Islet precursor cell (in vitro differentiated cells): ENCODE measurements around the gene PWP2.
"Not testable (repeated sequence)": the region's sequence is repeated elsewhere in the genome, so short reads cannot be mapped to it uniquely, and the experiment has no call there.

Experiments
- DNase-seq: peaks from one replicate; pipeline ENCODE4 v3.0.0-alpha.2; 2018

The PWP2 gene

GRCh38 chr21:44107026-44107501 lies at the start of gene PWP2:
PWP2 (plus strand) TSS chr21:44107399; CDS start chr21:44107417, 18 bp downstream.
- DNase-seq: not testable (repeated sequence)

GRCh38 chr21:44057960-44058651 lies 49.1 kb upstream of the PWP2 start:
- DNase-seq: no peak

- no peak for DNase-seq
These were observed 48.6 kb upstream of the PWP2 start for GRCh38 chr21:44058652-44058964.

- no peak for DNase-seq
These were observed 48.2 kb upstream of the PWP2 start for GRCh38 chr21:44058981-44059380.

DNA sequence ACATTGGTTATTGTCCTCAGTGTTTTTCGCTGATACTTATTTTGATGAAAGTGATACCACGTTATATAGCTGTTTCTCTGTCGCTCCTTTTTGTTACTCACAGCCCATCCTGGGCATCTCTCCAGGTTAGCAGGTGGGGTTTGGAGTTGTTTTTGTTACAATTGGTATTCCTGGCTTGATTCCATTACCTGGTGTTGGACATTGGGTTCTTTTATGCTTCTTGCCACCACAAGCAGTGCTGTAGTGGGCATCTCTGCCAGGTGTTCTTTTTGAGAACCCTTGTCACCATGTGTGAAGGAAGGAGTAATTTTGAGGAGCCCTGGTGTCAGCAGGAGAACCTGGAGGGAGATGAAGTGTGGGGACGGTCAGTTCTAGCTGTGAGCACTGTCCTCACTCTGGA lies 47.5 kb upstream of the PWP2 start:
- no peak for DNase-seq

GRCh38 chr21:44062380-44062779 lies 44.8 kb upstream of the PWP2 start:
- DNase-seq: no peak

DNA sequence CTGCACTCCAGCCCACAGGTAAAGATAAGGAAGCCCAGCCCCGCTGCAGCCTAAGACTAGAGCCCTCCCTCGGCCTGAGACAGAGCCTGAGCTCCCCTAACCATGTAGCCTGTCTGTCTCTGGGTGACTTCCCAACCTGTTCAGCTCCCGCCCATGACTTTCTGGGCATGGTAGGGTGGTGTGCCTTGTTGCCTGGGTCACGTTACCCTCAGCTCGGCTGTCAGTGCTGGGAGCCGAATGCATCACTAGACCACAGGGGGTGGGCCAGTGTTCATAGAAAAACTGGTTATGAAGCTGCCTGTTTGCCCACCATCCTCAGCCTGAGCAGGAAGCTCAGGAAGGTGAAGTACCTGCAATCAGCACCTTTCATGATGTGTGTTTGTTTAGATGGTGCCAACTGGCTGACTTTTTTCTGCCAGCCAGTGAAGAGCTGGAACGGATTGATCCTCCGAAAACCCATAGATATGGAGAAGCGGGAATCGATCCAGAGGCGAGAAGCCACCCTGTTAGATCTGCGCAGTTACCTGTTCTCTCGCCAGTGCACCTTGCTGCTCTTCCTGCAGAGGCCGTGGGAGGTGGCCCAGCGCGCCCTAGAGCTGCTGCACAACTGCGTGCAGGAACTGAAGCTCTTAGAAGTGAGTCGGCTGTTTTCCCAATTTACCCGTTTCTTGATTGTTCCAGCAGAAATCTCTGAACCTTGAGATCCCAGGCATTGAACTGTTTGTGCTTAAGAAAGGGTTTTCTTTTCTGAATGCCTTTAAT lies 43.9 kb upstream of the PWP2 start:
- DNase-seq: no peak

- no peak for DNase-seq
These were observed 42.3 kb upstream of the PWP2 start for GRCh38 chr21:44064852-44065403.

- no peak for DNase-seq
These were observed 41.8 kb upstream of the PWP2 start for GRCh38 chr21:44065428-44065827.

DNA sequence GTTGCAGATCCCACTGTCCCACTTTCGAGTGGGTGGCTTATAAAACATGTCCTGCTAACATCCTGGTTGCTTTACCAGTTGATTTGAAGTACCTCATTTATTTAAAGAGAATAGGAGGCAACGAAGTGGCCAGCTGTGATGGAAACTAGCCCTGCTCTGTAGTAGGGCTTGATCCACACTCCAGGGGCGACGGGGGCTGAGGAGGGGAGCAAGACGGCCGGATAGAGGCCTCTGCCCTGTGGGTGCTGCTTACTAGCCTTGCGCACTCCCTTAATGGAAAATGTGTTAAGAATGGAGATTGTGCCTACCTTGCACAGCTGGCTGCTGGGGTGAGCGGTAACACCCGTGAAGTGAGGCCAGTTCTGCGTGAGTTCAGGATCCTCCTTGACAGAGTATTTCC lies 41.1 kb upstream of the PWP2 start:
- DNase-seq: no peak

GRCh38 chr21:44067011-44067839 lies 40.0 kb upstream of the PWP2 start:
- DNase-seq: no peak

DNA sequence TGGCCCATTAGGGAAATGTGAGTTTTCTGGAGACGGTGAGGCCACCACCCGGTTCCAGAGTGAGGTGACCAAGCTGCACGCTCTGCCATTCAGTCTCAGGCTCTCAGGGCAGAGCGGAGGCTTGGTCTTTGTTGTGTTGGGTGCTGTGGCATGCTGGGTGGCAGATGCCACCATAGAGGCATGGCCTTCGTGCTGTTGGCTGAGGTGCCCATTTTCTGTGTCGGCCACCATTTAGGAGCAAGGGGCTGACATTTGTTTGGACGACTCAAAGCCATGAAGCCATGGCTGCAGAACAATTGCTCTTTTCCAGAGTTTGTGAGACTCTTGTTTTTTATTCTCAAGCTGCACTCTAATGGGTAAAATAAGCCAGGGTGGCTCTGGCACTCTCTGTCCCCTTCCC lies 36.8 kb upstream of the PWP2 start:
- DNase-seq: no peak

- no peak for DNase-seq
These were observed 35.7 kb upstream of the PWP2 start for GRCh38 chr21:44071359-44072104.

DNA sequence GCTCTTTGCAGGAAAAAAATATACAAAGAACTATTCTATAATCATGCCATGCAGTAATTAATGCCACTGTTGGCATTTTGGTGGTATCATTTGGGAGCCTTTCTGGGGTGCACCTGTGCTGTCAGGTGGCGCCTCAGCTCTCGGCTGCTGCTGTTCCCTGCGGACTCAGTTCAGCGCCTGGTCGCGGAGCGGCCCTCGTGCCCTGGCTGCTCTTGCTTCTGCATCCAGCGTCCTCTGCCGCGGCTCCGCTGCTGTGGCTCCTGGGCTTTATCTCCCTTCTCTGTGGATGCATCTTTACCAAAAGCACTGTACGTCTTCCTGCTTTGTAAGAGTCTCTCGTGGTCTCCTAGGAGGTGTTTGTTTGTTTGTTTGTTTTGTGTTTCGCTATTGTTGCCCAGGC lies 35.1 kb upstream of the PWP2 start:
- no peak for DNase-seq

DNA sequence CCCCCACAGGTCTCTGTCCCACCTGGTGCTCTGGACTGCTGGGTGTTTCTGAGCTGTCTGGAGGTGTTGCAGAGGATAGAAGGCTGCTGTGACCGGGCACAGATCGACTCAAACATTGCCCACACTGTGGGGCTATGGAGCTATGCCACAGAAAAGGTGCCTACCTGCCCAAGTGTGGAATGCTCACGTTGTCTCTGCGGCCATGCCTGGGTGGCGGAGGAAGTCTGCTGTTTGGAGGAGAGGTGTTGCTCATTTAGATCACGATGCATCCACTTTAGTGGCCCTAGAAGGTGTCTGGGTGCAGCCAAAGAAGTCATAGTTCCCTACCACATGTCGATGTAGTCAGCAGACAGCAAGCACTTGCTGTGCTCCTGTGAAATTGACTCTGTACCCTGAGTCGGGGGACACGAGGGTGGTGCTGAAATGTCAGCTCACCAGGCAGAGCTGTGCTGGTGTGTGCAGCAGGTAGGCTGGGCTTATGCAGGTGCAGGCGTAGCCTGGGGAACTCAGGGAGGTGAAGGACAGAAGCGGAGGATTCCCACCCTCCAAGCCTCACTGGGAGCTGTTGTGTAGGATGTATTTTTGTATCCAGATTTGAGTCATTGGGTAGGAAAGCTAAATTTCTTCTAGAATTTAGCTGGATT lies 32.8 kb upstream of the PWP2 start:
- DNase-seq: no peak

- DNase-seq: no peak
These were observed 30.9 kb upstream of the PWP2 start for GRCh38 chr21:44076316-44076715.

DNA sequence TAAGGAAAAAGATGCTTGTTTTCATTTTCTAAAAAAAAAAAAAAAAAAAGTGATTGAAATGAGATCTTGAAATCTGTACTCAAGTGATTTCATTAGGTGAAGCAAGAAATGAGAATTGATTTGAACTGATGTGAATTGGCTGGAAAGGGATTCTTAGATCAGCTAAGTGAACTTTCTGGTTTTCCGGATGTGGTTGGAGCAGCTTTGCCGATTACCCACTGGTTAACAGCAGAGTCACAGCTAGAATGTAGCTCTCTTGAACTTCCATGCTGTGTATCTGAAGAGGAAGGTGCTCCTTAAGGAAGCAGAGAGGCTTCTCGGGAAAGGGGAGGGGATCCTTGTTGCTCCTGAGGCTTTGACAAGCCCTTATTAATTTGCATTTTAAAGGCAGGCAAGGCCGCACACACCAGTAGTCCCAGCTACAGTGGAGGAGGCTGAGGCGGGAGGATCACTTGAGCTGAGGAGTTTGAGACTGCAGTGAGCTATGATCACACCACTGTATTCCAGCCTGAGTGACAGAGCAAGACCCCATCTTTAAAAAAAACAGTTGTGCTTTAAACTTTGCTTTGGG lies 28.7 kb upstream of the PWP2 start:
- no peak for DNase-seq

- no peak for DNase-seq
These were observed 27.8 kb upstream of the PWP2 start for GRCh38 chr21:44079446-44079845.

GRCh38 chr21:44079846-44080245 lies 27.4 kb upstream of the PWP2 start:
- no peak for DNase-seq

DNA sequence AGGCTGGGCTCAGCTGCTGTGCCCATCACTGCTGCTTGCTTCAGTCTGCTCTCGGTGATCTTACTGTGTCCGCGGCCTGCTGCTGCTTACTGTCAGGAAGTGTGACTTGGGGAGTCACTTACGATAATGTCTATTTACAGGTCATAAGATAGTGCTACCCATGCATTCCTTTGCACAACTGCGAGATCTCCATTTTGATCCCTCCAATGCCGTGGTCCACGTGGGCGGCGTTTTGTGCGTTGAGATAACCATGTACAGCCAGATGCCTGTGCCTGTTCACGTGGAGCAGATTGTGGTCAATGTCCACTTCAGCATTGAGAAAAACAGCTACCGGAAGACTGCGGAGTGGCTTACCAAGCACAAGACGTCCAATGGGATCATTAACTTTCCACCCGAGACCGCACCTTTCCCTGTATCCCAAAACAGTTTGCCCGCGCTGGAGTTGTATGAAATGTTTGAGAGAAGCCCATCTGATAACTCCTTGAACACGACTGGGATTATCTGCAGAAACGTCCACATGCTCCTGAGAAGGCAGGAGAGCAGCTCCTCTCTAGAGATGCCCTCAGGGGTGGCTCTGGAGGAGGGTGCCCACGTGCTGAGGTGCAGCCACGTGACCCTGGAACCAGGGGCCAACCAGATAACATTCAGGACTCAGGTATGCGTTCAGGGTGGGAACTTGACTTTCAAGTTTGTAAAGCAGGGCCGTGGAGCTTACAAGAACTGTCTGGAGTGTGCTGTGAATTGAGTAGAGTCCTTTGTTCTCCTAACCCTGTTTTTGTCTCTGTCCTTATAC lies 24.4 kb upstream of the PWP2 start:
- peak; percentile 95 for DNase-seq
